Fibroblast of skin of left biceps (primary cell): ENCODE measurements around the gene CSNK1G2.

Source experiments
- DNase-seq, 2 experiments: peaks; one replicate each; pipeline ENCODE4 v3.0.0-alpha.2; 2013; ENCODE audit warnings: low read depth in 2 of 2

CSNK1G2 gene

GRCh38 chr19:1941146-1942077, at the start of gene CSNK1G2:
TSS of gene CSNK1G2 (plus strand) at chr19:1941172. CDS start at chr19:1969773, 28,601 bp downstream.
- DNase-seq: no peak

- DNase-seq: no peak
Measured at GRCh38 chr19:1893791-1894190, 47.2 kb upstream of the CSNK1G2 start.

DNA sequence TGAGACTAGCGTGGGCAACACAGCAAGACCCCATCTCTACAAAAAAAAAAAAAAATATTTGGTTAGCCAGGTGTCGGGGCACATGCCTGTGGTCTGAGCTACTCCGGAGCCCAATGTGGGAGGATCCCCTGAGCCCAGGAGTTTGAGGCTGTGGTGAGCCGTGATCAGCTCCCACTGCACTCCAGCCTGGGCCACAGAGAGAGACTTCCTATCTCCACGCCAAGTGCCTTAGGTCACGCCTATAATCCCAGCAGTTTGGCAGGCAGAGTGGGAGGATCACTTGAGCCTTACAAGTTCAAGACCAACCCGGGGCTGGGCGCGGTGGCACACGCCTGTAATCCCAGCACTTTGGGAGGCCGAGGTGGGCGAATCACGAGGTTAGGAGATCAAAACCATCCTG, 44.5 kb upstream of the CSNK1G2 start:
- DNase-seq: no peak

- no peak for DNase-seq
Measured at GRCh38 chr19:1901940-1902404, 39.0 kb upstream of the CSNK1G2 start.

DNA sequence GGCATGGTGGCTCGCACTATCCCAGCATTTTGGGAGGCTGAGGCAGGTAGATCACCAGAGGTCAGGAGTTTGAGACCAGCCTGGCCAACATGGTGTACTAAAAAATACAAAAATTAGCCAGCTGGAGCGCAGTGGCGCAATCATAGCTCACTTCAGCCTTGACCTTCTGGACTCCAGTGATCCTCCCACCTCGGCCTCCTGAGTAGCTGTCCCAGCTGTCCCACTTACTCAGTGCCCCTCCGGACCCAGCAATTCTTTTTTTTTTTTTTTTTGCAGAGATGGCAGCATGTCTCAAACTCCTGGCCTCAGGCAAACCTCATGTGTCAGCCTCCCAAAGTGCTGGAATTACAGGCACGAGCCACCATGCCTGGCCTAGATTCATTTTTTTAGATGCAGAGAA, 38.0 kb upstream of the CSNK1G2 start:
- no peak for DNase-seq

GRCh38 chr19:1904860-1905109, 36.2 kb upstream of the CSNK1G2 start:
- DNase-seq: no peak

- DNase-seq: peak; percentile 97 to 98
Measured at GRCh38 chr19:1905110-1905862, 35.7 kb upstream of the CSNK1G2 start, which contains the start of the genes ADAT3 and SCAMP4. TSS of gene ADAT3 (plus strand) at chr19:1905399. CDS start at chr19:1912048, 6,649 bp downstream. TSS of gene SCAMP4 (plus strand) at chr19:1905399. CDS start at chr19:1915020, 9,621 bp downstream.

GRCh38 chr19:1905863-1906375, 35.1 kb upstream of the CSNK1G2 start:
- no peak for DNase-seq

GRCh38 chr19:1906985-1907562, 33.9 kb upstream of the CSNK1G2 start:
- DNase-seq: no peak

DNA sequence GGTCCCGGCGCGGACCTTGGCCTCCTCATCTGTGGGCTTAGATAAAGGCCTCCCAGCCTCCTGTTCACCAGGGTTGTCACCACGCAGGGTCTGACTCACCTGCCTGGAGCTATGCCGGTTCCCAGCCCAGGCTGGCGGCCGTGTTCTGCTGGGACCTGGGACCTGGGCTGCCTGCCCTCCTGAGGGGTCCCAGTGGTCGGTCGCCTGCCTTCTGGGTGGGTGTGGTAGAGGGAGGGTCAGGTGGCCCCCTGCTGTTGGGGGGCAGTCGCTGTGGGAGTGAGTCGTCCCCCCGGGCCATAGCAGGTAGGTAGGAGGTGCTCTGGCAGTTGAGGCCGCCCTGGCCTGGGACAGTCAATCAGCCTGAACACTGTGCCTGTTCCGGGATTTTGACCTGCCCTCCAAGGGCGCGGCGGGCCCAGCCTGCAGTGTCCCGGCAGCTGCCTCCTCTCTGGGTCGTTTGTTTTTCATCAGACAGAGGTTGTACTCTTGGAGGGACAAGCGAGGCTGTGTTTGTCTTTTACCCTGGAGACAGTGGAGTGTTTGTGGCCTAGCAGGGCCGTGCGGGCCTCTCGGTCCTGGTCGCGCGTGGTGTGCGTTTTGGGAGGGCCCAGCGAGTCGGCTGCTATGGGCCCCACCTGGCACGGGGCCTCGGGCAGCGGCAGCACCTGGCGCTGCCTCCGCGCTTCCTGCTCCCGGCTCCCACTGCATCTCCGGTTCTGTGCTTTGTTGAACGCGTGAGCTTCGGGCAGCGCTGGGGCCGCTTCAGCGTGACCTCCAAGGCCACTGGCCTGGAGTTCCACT, 33.2 kb upstream of the CSNK1G2 start:
- DNase-seq: no peak

DNA sequence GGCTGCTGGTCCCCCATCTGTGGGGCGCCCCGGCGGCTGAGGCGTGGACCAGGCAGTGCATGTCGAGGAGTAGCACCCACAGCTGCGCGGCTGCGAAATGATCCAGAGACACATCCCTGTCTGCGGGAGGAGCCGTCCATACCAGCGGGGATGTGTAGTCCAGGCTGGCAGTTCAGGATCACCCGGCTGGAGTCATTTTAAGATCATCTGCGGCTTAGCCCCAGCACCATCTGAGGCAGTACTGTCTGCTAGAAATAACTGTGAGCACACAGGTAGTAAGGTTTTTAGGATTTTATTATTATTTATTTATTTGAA, 32.7 kb upstream of the CSNK1G2 start:
- DNase-seq: no peak

DNA sequence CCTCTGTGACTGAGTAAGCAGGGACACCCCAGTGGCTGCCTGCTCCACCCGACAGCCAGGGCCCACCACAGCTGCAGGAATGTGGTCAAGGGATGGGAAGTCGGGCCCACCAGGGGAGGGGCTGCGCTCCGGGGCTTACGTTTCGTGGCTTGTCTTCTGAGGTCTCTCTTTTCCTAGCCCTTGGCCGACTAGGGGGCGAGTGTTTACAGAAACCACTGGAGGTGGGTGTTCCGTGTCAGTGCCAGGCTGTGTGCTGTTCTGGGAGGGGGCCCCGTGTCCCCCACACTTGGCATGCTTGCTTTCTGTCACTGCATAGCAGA, 31.3 kb upstream of the CSNK1G2 start:
- DNase-seq: no peak

GRCh38 chr19:1910177-1910576, 30.8 kb upstream of the CSNK1G2 start:
- no peak for DNase-seq

- DNase-seq: no peak
Measured at GRCh38 chr19:1911098-1911497, 29.9 kb upstream of the CSNK1G2 start.

- DNase-seq: no peak
Measured at GRCh38 chr19:1911995-1912394, 29.0 kb upstream of the CSNK1G2 start.

DNA sequence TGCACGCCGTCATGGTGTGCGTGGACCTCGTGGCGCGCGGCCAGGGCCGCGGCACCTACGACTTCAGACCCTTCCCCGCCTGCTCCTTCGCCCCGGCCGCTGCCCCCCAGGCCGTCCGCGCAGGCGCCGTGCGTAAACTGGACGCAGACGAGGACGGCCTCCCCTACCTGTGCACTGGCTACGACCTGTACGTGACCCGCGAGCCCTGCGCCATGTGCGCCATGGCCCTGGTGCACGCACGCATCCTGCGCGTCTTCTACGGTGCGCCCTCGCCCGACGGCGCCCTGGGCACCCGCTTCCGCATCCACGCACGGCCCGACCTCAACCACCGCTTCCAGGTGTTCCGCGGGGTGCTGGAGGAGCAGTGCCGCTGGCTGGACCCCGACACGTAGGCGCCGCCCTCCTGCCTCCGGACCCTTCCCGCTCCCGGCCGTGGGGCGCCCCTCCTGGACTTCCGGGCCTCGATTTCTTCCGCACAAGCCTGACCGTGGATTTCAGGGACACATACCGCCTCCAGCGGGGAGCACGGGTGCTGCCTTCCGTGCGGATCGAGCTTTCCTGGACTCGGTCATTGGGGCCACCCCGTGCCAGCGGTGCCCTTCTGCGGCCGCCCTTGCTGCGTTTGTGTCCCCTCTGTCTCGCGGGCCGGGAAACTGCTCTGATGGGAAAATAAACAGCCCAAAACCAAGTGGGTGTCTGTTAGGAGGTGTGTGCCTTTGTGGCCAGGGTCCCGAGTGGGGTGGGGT, 28.0 kb upstream of the CSNK1G2 start:
- no peak for DNase-seq

- DNase-seq: no peak
Measured at GRCh38 chr19:1913781-1914577, 27.0 kb upstream of the CSNK1G2 start.

DNA sequence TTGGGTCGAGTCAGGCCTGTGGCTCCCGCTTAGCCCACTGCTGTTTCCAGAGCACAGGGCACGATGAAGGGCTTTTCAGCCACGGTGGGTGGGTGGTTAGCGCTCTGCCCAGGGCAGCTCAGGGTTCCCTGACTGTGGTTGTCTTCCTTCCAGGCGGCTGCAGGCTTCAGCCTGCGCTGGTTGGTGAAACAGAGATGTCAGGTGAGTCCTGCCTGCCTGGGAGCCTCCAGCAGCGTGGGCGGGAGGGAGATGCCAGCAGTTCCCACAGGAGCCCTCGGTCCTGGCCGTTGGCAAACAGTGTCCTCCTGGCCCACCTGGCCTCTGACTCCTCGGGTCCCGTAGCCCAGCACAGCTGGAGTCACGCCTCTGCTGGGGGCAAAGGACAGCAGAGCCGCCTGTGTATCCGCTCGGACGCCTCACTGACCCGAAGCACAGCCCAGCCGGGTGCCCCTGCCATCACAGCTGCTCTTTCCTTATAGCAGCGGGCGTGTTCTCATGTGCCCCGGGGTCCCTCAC, 26.1 kb upstream of the CSNK1G2 start:
- no peak for DNase-seq

DNA sequence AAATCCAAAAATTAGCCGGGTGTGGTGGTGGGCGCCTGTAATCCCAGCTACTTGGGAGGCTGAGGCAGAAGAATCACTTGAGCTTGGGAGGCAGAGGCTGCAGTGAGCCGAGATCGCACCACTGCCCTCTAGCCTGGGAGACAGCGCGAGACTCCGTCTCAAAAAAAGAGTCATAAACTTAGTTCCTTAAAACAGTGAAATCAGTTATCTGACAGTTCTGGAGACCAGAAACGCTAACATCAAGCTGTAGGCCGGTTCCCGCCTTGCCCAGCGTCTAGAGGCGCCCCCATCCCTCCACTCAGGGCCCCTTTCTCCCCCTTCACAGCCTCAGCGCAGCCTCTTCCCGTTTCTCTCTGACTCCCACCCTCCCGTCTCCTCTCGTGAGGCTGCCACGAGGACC, 23.8 kb upstream of the CSNK1G2 start:
- DNase-seq: no peak

DNA sequence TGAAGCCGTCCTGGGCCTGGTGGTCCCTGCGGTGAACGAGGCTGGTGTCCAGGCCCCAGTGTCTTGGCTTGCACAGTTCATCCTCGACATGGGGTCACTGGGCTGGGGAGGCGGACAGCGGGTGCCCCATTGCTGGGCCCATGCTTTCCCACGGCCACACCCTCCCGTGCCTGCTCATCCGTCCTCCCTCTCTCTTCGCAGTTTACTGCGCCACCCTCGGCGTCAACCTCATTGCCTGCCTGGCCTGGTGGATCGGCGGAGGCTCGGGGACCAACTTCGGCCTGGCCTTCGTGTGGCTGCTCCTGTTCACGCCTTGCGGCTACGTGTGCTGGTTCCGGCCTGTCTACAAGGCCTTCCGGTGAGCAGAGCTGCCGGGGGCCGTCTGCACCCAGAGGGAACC, 23.0 kb upstream of the CSNK1G2 start:
- DNase-seq: no peak
